GM18508 (cell line): ENCODE data around the gene CAMK1D.
"Not testable (repeated sequence)": the region's sequence is repeated elsewhere in the genome, so short reads cannot be mapped to it uniquely, and the experiment has no call there.

ENCODE experiments used
- ATAC-seq: cut with Tn5 transposase; IDR thresholded peaks from one replicate; pipeline ENCODE4 v1.9.1; 2021; ENCODE audit warnings: moderate number of reproducible peaks; ENCODE audit not compliant: insufficient read depth, unreplicated experiment

The CAMK1D gene

DNA sequence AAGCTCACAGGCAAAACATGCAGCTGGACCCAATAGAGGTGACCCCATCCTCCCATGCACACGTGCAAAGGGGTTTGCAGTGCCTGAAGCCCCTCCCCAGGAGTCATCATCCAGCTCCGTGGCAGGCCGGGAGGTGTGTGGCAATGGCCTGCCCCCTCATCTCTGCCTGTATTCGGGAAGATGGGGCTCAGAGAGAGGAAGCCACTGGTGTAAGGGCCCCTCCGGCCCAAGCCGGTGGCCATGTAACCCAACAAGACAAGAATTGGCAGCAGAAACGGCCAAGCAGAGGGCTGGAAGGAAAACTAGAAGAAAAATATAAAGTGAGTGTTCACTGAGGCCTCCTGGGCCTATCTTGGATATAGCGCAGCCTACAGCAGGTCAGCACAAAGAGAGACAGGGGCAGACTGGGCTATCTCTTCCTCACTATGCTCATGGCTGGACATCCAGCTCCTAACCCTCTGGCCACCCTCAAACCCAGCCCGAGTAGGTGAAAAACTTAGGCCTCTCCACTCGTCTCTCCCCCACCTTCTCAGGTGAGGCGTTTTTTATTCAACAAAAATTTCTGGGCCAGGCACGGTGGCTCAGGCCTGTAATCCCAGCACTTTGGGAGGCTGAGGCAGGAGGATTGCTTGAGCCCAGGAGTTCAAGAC, 494.1 kb downstream of the CAMK1D start:
- ATAC-seq: no peak

DNA sequence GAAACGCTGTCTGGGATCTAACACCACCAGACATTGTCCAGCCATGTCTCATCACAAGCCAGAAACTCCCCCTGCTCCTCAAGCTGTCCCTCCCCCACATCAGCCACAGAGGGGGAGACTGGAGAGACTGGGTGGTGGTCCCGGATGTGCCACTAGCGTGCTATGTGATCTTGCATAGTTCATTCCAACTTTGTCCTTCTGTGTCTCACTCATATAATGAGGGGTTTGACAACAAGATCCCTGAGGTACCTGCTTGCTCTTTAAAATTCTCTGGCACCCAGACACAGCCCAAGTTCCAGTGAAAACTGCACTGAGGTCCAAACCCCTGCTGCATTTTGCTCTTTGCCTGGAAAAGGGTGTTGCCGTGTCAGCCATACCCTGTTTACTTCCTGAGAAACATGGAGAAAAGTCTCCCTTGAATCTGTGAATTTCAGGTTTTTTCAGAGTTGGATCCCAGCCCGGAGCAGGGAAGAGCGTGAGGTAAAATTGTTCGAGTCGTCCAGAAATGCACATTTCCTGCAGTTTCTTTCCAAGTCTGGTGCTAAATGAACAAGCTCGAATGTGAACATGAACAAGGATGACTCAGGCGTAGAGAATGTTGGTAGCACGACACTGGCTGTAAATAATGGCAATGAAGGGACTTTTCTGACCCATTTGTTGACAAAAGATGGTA, 495.6 kb downstream of the CAMK1D start:
- no peak for ATAC-seq

DNA sequence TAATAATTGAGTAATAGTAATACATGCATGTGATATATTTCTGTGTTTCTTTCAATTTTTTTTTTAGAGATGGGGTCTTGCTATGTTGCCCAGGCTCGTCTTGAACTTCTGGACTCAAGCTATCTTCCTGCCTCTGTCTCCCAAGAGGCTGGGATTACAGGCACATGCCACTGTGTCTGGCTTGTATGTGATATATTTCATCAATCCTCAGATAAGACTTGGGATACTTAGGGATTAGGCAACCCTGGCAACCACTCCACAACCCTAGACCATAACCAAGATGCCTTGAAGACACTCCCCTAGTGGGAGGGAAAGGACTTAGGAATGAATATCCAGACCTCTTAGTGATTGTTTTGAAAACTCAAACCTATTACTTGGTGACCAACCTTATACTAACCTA, 497.4 kb downstream of the CAMK1D start:
- ATAC-seq: no peak

DNA sequence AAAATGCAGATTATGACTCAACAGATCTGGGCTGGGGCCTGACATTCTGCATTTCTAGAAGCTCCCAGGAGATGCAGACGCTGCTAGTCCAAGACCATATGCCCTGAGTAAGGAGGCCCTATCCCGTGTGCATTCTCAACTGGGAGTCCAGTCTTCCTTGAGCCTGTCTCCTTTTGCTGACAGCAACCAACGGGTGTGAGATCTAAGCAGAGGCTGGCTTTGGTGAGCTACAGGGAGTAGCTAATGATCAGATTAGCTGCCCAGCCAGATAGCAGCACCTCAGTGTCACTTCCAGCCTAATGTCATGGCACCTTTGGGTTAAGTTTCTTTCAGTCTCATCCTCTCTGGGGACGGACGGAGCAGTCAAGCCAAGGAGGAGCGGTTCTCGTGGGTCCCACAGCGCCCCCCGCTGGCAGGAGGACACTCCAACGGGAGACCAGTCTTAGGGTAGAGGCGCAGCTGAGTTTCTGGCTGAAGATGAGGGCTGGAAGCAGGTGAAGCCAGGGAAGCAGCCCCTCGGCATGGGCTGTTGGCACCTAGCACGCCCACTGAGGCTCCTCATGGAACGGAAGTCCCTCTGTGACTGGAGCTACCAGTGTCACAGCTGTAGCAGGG, 498.1 kb downstream of the CAMK1D start:
- no peak for ATAC-seq

DNA sequence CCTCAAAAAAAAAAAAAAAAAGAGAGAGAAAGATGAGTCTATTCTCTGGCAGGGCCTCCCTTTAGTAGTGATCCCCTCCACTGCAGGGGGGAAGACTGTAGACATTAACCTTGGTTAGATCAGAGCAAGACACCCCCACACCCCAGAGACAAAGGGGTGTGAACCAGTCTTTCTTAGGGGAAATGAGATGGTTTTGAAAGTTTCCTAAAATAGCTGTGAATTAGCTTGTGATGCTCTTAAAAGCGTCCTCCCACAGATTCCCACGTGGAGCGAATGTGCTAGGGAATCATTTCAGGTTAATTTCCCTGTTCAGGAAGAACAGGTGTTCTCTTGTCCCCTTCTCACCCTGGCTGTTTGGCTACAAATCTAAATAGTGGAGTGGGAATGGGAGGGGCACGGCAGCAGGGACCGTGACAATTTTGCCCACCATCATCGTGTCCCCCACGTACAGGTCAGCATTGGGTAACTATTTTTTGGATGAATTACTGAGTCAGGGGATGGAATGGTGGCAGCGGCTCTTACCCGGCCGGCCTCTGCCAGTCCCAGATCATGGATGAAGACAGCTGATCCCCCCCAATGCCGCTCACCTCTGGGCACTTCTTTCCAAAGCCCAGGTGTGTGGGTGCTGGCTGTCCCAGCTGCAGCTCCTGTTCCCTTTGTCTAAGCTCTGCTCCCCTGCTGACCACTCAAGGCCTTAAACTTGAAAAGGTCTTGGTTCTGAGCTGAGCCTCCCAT, 499.3 kb downstream of the CAMK1D start:
- no peak for ATAC-seq

DNA sequence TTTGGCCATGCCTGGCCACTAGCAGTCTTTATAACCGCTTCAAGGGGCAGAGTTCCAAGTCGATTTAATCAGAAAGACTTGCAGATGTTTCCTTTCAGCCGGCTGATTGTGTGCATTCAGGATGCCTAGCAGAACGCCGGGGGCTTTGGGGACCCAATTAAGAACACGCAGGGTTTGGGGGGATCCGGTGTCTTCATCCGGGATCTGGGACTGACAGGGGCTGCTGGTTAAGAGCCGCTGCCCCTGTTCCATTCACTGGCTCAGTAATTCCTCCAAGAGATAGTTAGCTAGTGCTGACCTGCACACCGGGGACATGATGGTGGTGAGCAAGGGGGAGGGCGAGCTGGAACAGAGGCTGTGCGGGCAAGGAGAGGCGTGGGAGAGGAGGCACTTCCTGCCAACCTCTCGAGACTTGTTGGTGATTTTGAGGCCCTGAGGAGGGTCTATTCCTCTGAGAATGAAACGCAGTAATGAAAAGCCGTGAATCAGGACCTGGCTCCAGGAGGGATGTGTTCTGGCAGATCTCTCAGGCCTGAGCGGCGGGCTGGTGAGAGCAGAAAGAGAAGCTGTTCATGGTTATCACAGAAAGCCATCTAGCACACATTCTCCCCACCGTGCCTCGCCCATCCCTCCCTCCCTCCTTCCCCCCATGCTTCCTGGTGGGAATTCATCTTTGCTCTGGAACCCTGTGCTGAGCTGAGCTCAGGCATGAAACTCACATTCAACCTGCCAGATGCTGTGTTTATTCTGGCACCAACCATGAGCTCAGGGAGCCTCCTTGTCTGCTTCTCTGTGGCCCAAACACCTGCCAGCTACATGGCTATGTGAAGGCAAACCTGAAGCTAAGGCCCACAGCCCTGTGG, 500.2 kb downstream of the CAMK1D start:
- no peak for ATAC-seq

DNA sequence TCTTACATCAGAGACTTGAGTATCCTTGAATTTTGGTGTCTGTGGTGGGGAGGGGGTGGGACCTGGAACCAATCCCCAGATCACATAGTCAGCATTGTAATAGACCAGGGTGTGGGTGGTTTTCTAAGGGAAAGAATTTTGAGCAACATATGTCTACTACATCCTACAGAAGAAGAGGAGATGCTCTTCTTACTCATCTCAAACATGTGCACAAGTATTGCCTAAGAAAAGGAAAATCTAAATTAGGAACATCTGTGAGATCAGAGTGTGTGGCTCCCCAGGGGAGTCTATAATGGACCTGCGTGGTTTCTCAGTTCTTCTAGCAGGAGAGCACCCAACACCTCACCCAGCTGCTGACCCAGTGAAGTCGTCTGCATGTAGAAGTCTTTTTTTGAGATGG, 503.3 kb downstream of the CAMK1D start:
- no peak for ATAC-seq

DNA sequence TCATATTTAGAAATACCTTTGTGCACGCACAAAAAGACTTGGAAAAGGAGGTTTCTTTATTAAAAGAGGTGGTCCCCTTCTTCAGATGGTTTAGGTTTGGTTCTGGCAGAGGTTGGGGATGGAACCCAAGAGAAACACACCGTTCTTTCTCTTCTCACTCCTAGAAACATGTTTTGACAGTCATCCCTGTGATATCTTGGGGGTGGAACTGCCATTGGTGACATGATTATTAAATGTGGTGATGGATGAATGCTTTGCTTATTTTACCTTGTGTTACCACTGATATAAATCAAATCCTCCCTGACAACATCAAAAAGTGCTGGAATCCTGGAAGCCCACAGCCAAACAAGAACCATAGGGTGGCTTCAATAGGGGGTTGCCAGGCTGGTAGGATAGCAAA, 505.6 kb downstream of the CAMK1D start:
- no peak for ATAC-seq

DNA sequence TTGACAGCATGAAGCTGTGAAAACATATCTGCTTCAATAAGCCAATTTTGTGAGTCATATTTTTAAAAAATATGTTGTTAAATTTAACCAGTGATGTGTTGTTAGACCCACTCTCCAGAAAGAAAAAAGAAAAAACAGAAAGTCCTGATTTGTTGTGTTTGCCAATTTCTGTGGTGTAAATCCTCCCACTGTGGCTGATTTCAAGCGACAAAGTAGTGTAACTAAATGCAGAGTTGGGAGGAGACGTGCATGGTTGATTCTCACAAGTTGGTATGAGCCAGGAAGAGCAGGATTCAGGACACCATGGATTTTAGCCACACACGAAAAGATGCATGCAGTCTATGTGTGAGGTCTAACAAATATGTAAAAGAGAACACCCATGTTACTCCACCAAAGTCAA, 513.1 kb downstream of the CAMK1D start:
- no peak for ATAC-seq

DNA sequence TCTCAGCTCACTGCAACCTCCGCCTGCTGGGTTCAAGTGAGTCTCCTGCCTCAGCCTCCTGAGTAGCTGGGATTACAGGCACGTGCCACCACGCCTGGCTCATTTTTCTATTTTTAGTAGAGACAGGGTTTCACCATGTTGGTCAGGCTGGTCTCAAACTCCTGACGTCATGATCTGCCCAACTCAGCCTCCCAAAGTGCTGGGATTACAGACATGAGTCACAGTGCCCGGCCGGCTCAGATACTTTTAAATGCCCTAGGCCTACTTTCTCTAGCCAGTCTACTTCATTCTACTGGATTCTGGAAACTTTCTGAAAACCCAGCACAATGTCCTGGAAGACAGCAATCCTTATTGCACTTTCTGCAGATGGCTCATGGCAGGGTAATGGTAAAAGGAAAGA, 516.2 kb downstream of the CAMK1D start:
- ATAC-seq: not testable (repeated sequence)

DNA sequence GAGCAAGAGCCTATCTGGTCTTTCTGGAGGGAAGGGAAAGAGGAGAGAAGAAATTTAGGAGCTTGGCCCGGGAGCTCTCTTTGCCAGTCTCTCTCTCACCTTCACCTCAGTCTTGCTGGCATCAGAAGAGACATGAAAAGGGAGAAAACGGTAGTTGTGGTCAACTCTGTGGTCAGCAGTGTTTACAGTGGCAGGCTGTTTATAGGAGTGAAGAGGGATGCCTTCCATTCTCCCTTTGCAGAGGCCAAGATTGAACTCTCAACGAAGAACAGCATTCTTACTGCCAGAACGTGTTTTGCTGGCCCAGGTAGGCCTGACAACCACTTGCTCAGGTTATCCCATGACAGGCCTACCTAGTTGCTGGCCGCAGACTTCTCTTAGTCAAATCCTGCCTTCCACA, 518.9 kb downstream of the CAMK1D start:
- ATAC-seq: no peak

DNA sequence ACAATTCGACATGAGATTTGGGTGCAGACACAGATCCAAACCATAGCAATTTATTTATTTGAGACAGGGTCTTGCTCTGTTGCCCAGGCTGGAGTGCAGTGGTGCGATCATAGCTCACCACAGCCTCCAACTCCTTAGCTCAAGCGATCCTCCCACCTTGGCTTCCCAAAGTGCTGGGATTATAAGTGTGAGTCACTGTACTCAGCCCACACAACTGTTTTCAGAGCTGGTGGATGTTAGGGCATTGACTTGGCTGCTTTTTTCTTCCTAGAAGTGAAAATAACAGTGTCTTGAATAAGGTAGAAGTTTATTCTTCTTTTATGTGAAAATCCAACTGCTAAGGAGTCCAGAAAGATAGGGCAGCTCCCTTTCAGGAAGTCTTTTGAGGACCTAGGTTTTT, 520.1 kb downstream of the CAMK1D start:
- no peak for ATAC-seq

DNA sequence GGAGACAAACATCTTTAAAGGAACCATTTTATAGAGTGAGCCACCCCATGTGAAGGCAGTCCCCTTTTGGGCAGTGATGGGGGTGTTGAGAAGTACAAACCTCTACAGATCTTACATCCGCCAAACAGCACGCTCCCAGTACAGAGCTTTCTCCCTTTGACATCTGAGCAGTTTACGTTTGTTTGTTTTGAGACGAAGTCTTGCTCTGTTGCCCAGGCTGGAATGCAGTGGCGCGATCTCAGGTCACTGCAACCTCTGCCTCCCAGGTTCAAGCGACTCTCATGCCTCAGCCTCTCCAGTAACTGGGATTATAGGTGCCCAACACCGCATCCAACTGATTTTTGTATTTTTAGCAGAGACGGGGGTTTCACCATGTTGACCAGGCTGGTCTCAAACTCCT, 523.2 kb downstream of the CAMK1D start:
- no peak for ATAC-seq

DNA sequence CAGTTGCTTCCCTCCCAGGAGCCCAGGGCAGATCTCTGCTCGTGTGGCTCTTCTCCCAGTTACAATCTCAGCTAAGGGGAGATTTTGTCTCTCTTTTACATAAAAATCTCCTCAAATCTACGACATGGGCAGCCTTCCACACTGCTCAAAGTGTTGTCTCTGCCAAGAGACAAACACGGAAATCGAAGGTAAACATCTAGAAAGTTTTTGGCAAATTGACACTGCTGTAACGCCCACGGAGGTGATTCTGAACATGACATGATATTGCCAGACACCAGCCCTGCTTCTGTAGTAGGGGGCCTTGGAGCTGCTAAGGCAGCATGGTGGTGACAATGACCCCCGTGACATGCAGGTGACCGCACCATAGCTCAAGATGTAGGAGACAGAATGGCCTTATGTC, 523.8 kb downstream of the CAMK1D start:
- ATAC-seq: no peak

DNA sequence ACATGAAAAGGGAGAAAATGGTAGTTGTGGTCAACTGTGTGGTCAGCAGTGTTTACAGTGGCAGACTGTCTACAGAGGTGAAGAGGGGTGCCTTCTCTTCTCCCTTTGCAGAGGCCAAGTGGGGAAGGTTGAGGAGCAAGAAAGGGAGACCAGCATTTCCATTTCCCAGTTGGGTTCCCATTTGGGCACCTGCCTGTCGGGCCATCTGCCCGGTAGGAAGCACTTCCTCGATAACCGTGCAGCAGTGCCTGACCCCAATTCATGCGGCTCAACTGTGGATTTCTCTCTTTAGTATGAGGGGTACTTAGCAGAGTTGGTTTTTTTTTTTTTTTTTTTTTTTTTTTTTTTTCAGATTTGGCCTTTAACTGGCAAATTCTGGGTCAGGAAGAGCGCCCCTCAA, 525.2 kb downstream of the CAMK1D start:
- no peak for ATAC-seq

DNA sequence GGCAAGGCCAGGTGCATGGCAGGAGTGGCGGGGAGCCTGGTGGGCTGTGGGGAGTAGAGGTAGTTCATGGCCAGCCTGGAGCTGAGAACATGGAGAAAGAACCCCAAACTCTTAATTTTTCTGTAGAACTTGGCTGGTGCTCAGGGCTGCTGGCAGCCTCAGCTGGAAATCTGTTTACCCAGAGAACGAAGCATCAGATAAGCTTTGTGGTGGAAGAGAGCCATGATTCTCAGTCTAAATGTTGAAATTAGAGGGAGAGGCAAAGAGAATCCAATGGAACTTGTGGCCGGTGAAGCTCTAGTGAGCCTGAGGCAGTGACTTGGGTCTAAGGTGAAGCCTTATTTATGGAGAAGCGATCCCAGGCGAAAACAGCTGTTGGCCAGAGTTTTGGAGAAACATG, 525.8 kb downstream of the CAMK1D start:
- ATAC-seq: no peak

DNA sequence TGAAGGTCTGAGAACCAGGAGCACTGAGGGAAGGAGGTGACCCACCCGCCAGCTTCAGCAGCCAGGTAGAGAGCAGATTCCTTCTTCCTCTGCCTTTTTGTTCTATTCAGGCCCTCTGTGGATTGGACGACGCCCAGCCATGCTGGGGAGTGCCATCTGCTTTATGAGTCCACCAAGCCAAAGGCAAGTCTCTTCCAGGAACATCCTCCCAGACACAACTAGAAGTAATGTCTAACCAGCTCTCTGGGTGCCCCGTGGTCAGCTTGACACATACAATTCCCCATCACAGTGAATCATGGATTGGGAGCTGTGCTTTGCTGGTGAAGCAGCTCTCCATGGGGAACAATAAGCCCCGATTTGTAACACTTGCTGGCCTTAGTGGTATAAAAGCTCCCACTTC, 526.9 kb downstream of the CAMK1D start:
- no peak for ATAC-seq

DNA sequence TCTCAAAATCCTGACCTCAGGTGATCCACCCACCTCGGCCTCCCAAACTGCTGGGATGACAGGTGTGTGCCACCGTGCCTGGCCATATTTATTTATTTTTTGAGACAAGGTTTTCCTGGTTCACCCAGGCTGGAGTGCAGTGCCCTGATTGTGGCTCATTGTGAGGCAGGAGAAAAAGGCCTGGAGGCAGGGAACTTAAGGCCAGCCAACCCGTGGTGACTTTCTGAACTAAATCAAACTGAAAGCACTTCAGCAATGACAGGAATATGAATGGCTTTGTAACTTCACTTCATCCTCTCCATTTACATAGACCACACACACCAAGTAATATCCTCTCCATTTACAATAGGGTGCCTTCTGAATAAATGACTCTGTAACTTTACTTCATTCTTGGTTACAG, 527.8 kb downstream of the CAMK1D start:
- ATAC-seq: no peak

DNA sequence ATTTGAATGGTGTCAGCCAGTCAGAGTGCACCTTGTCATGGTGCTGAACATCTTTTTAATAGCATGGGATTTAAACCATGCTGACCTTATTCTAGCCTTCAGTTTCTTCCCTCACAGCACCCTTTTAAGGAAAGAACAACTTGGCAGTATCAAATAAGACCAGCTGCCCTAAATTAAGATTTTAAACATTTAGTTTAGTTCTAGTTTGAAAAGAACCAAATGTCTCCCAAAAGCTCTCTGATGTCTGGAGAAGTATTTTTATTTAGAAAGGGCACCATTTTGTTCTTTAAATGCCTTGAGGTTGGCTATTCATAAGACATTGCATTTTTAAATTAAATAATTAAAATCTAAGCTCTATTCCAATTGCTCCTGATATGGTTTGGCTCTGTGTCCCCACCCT, 531.1 kb downstream of the CAMK1D start:
- ATAC-seq: no peak

DNA sequence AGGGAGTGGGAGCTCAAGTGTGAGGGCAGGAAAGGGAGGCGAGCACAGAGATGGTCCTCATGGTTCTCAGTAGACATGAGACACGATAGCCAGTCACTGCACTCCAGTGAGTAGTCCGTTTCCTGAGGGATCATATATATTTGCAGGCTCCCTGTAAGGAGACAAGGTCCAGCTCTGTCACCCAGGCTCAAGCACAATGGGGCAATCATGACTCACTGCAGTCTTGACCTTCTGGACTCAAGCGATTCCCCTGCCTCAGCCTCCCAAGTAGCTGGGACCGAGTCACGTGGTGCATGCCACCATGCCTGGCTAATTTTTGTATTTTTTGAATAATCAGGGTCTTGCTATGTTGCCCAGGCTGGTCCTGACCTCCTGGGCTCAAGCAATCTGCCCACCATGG, 535.5 kb downstream of the CAMK1D start:
- ATAC-seq: no peak
